ENCODE results near the gene CD320.

- TF ChIP-seq POLR2A (IDR thresholded peaks at IDR 0.05) = peak; percentile 72 to 90 (median 82)
- TF ChIP-seq CTCF (IDR thresholded peaks at IDR 0.05) = peak in 4 of 6 experiments; percentile 10 to 43 (median 32)
These were observed 34.7 kb upstream of the CD320 start, which contains the start of gene KANK3 for GRCh38 chr19:8342684-8343482.
